HT1080 (cell line): Measurements from ENCODE around the gene VARS1. TPM values are rescaled to one million over a fixed set of nuclear protein-coding genes. Genes with fewer than 3 reads are reported as not detected.

Experiments used
- DNase-seq: peaks from one replicate; pipeline ENCODE4 v3.0.0-alpha.2; 2015; ENCODE audit warnings: low read depth
- total RNA-seq: library from RNA; depleted of rRNA; stranded (reverse); fragments of >200 nt; shearing (Covaris generic); gene quantifications from 2 replicates; pipeline ENCODE4 v1.2.3, GENCODE V29; 2014

VARS1 gene
- total RNA-seq, 1 experiment from 2014 or later, result 76.4 TPM

DNA sequence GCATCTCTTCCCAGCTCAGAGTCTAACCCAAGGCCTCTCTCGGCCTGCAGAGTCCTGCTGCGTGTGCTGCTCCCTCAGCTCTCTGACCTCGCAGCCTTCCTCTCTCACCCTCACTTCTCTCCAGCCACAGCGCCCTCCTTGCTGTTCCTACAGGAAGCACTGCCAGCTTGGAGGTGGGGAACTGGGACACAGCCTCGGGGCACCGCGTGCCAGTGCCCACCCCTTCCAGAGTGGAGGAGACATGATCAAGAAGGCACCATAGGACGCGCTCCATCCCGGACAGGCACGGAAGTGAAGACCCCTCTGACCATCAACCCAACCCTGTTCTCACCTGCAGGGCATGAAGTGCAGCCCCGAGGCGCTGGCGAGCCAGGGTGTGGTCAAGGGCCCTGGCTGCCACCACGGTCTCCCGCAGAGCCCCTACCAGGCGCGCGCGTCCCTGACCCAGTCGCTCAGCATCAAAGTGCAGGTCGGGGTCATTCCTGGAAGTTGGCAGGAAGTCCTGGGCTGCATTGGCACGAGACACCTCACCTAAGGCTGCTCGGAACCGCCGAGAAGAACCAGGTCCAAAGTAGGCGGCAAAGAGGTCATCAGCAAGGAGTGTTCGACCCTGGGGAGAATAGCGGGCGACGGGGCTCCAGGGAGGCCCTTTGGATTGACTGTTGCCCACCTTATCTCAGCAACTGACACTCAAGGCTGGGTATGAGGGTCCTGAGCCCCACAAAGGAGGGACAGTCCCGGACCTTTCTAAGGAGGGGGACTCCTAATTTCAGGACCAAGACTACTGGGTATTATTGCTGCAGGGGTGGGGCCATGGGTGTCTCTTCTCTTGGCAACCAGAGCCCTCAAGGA, 19.7 kb downstream of the VARS1 start:
- DNase-seq, result no peak

DNA sequence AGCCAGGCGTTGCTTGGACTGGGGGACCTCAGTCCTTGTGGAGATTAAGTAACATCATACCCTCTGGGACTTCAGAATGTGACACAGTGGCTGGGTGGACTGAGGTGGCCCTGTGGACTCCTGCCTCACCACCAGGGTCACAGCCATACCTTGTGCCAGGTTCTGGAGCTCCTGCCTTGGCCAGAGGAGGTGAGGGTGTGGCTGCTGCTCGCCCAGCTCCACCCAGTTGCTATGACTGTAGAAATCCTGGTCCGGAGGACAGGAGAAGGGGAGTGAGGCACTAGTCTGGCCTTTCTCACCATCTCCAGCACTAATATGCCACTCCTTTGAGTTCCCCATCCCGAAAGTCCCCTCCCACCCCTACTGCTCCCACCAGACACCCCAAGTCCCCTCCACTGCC, 20.4 kb downstream of the VARS1 start:
- DNase-seq, result no peak

DNA sequence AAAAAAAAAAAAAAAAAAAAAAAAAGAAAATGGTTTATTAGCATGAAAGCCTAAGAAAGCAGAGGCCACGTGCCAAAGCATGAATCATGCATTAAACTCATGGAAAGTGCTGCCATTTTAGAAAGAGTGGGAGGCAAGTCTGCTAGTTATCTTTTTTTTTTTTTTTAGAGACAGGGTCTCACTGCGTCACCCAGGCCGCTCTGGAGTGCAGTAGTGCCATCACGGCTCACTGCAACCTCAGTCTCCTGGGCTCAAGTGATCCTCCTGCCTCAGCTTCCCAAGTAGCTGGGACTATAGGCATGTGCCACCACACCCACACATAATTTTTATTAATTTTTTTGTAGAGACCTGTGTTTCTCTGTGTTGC, 23.6 kb downstream of the VARS1 start:
- DNase-seq, result no peak

DNA sequence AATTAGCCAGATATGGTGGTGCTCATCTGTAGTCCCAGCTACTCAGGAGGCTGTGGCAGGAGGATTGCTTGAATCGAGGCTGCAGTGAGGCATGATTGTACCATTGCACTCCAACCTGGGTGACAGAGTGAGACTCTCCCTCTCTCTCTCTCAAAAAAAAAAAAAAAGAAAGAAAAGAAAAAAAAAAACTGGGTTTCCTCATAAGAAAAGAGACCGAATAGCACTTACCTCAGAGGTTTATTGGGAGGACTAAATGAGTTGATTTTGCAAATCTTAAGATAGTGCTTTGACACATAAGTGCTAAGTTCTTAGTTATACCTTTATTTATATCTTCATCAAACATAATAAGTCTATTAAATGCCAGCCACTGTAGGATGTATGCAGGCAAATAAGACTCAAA, 24.7 kb downstream of the VARS1 start:
- DNase-seq, result no peak

DNA sequence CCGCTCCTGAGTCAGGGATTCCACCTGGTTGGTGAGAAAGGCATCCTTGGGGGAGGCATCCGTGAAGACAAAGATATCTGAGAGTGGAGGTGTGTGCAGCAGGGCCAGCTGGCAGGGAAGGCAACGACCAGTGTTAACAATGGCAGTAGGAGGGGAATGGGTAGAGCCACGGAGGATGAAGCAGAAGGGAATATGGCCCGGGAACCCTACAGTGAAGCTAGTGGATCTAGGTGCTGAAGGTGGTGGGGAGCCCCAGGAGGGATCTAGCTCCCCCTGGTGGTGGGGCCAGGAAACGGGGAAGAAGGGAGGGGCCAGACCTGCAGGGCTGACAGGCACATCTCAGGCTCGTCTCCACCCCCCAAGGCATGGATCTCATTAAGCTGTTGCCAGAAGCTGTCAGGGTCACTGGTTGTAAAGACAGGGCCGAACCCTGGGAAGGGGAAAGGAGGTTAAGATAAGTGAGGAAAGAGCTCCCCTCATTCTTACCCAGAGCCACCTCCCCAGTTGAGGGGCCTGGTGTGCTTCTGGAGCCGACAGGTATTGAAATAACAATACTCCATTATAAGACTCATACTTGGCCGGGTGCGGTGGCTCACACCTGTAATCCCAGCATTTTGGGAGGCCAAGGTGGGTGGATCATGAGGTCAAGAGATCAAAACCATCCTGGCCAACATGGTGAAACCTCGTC, 25.7 kb downstream of the VARS1 start:
- peak; percentile 66 for DNase-seq

DNA sequence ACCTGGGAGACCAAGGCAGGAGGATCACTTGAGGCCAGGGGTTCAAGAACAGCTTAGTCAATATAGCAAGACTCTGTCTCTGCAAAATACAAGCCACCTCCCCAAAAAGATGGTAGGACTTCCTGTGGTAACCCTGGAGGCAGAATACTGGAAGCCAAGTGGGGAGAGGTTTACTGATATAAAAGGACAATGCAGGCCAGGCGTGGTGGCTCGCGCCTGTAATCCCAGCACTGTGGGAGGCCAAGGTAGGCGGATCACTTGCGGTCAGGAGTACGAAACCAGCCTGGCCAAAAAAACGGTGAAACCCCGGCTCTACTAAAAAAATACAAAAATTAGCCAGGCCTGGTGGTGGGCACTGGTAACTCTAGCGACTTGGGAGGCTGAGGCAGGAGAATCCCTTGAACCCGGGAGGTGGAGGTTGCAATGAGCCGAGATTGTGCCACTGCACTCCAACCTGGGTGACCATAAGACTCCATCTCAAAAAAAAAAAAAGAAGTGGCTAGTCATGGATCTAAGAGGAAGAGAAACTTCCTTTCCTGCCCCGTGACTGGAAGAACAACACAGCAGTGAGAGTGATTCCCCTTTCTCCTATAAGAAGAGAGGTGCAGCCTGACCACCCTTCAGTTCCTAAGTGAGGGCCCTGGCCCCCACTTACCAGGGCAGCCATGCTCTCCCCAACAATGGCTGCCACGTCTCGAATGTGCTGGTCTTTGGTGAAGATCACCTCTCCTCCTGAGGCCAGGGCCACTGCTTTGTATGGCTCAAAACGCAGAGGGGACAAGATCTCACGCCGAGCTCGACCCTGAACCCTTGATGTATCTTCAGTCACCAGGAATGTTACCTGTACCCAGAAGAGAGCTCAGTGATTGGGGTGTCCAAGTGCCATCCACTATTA, 26.9 kb downstream of the VARS1 start:
- no peak for DNase-seq

DNA sequence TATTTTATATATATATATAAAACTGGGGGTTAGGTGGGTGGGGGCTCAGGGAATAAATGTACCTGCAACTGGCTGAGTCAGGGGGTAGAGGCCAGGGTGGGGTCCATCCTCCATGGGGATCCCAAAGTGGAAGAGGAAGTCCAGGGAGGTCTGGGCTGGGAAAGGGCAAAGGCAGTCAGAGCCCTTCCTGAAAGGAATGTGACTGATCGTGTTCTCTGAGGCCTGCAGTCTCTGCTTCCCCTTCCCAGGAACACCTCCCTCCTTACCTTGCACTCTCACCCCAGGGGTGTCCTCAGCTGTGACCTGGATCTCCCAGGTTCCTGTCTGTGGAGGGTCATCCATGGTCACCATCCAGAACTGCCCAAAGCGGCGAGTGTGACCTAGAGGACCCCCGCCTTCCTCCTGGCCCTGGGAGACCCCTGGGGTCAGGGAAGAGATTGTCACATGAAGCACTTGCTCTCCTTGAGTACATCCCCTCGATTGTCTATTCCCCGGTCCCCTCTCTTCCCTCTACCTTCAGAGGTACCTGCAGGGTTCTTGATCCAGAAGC, 28.4 kb downstream of the VARS1 start:
- DNase-seq, result no peak

DNA sequence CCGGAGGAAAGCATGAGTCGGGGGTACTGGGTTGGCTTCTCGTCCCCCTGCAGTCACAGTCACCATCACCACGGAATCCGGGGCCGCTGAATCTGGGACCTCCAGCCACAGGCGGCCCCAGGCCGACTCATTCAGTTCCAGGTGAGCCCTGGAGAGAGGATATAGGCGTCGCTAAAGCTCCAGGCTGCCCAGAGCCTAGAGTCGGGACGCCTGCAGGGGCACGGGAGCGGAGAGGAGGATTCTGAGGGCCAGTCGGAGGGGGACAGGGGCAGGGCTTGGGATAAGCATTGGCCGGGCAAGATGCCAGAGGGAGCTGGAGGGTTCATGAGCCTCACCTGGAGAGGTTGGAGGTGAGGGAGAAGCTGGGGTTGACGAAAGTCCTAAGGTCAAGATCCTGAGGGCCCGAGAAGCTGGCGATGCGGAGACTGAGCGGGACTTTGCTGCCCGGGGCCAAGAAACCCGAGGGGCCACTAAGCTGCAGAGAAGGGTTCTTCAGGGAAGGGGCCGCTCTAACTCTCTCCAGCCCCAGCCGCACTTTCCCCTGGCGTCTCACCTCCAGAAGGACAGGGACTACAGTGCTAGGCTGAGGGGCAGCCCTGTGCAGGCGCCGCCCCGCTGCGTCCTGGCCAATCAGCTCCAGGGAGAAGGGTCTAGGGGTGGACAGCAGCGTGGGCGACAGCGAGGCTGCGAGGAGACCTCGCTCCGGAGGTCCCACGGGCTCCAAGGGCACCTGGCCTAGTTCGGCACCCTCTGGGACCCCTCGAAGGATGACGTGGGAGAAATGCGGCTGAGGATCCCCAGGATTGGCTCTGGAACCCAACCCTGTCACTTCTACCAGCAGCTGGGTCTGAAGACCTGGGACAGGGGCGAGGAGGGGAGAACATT, 29.4 kb downstream of the VARS1 start:
- no peak for DNase-seq

DNA sequence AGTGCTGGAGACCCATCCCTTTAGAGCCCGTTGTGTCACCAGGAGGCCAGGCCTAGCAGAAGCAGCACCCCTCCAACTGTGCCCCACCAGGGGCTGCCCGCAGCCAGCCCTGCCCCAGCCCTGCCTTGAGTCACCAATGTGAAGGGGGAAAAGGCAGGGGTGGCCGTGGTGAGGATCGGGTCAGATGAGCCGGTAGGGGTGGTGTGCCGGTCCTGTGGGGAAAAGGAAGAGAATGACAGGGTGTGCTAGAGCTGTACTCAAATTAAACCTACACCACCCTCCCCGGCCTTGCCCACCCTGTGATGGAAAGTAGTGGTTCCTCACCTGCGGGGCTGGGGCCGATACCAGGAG, 30.0 kb downstream of the VARS1 start:
- no peak for DNase-seq

DNA sequence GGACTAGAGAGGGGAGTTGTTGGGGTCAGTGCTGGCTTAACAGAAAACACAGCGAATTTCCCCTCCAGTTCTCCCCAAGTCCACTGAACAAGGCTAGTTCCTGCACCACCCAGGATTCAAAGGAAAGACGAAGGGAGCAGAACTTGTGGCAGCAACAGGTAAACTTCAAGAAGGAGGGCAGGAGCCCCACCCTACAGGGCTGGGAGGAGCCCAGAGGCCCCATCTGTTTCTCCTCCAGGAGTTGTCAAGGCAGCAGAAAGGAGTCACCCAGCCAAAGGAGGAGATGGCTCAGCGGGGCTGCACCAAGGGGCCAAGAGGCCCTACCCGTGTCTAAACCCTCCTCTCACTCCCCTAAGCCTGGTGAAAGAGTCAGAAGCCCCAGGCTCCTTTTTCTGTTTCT, 31.4 kb downstream of the VARS1 start:
- no peak for DNase-seq

DNA sequence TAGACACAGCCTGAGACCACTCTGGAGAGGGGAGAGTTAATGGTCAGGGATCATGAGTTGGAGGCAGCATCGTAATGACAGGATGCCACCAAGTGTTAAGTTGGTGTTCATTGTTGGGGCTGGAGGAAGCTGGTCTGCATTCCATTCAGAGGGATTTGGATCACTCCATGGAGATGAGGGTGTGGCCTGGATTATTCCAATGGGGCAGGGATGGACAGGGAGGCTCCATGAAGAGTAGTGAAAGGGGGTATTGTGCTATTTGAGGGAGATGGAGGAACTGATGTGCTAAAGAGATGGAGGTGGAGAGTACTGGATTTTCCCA, 32.0 kb downstream of the VARS1 start:
- DNase-seq, result peak; percentile 68

DNA sequence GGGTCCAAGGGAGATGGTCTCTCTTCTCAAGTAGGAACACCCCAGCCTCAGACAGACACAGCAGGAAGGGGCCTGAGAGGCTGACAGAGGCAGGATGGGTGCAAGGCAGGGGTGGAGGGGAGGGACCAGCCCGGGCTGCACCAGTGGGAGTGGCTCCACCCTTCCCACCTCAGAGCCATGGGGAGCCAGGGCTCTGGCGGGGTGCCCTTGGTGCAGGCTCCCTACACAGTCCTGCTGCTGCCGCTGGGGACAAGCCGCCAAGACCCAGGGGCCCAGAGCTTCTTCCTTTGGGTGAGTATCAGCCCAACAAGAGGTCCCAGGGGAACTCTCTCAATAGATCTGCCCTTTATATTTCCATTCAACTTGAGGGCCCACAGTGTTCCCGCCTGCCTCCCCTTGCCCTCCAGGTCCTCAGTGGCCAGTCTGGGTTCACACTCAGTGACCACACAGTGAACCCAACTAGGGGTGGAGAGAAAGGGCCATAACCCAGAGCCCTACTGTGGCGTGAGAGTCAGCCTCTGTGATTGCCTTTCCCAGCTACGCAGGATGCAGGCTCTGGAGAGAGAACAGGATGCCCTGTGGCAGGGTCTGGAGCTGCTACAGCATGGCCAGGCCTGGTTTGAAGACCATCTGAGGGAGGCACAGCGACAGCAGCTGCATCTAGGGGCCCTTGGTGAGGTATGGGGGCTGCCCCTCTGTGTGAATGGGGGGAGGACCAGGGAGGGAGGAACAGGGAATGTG, 32.5 kb downstream of the VARS1 start:
- no peak for DNase-seq

DNA sequence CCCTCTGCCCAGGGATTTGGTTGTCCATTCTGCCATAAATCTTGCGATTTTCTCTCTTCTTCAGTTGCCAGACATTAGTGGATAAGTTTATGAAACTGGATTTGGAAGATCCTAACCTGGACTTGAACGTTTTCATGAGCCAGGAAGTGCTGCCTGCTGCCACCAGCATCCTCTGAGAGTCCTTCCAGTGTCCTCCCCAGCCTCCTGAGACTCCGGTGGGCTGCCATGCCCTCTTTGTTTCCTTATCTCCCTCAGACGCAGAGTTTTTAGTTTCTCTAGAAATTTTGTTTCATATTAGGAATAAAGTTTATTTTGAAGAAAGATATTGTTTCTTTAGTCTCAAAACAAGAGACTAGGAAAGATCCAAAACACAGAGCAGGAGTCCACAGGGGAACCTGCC, 33.2 kb downstream of the VARS1 start, which contains the start of gene SAPCD1:
SAPCD1 (plus strand) TSS at position 301 of the 400 bp plus-strand sequence. CDS start 399 bp downstream, outside the sequence.
- no peak for DNase-seq

DNA sequence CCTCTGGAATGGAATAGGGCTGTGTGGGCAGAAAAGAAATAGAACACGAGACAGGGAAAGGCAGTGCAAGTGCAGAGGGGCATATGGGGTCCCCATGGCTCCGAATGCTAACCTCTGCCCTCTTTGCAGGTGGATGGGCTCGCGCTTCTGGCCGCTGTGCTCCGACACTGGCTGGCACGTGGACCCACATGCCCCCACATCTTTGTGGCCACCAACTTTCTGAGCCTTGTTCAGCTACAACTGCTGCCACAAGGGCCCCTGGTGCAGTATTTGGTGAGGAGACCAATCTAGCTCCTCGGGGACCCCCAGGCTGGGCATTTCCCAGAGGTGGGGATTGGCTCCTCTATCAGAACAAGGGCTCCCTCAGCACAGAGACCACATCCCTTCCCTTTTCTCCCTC, 34.2 kb downstream of the VARS1 start:
- DNase-seq, result no peak

DNA sequence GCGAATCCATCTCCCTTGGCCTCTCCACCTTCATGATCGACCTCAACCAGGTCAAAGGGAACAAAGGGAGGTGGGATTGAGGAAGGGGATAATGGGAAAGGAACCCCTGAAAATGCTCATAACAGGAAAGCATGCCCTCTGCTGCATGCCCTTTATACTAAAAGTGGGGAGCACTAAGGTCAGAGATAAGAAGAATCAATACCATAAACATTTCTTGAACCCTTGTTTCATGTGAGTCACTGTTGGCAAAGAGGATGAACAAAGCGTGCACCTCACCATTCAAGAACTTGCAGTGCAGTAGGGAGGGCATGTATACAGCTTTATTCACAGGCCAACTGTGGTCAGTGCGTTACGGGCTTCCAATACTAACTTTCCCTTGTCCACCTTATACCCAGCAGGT, 34.8 kb downstream of the VARS1 start:
- DNase-seq, result no peak

DNA sequence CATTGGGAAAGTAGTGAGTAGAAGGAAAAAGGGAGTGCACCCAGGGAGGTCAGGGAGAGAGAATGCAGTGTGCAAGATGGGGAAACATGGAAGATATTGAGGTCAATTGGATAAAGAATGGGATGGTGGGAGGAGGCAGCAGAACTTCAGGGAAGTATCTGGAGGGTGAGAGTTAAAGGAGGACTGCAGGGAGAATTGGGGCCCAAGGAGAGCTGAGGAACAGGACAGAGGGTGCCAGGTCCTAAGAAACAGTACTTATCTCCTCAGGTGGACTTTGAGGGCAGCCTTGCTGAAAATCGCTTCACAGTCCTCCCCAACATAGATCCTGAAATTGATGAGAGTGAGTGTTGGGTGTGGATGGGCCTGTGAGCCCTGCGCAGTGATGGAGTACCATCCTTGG, 37.3 kb downstream of the VARS1 start:
- DNase-seq, result no peak

DNA sequence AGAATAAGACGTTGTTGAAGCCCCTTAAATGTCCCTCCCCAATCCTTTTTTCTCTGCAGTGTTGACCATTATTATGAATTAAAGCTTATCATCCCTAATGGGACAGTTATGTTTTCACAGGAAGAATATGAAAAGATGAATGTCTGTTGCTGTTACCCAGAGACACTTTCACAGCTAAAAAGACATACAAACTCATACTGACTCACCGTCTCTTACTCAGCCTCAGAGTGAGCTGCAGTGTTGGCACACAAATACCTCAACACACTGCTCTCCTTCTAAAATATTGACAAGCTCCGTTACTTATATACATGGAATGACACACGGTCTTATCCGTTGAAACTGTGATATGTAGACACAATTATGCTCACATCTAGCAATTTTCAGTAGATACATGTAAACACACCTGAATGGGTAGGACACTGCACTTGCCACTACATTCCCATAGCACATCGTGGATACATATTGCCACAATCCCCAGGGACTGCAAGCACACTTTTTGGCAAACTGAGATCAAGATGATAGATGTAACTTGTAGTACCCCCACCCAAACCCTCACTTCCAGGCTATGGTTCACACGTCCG, 42.7 kb downstream of the VARS1 start:
- DNase-seq, result peak; percentile 89

DNA sequence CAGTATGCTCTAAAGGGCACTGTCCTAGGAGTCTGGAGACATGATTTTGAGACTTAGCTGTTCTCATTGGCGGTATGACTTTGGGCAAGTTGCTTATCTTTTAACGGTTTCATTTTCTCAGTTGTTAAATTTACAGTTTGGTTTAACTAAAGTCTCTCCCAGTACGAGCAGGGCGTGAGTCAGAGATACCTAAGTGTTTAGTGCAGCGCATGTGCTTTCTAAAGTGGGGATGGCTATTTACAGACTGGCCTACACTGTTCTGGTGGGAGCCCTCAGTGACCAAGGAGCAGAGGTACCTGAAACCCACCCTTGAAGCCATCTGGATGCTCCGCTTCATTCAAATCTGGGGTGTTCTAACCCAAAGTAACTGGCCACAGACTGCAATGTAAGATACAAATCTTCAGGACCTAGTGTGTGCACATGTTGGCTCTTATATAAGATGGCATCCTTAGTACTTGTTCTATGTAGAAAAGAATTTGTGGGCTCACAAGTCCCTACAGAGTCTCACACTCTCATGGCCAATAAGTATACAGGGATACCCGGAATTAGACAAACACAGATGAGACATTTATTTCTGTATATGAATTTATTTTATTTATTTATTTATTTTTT, 45.0 kb downstream of the VARS1 start:
- DNase-seq, result peak; percentile 56
